Measurements from ENCODE around the gene SINHCAF. TPM values are rescaled to one million over a fixed set of nuclear protein-coding genes. Genes with fewer than 3 reads are reported as not detected.
"Not testable (repeated sequence)": the region's sequence is repeated elsewhere in the genome, so short reads cannot be mapped to it uniquely, and the experiment has no call there.

Gene SINHCAF
- total RNA-seq, 1 donor from 2014 or later: 154 TPM

DNA sequence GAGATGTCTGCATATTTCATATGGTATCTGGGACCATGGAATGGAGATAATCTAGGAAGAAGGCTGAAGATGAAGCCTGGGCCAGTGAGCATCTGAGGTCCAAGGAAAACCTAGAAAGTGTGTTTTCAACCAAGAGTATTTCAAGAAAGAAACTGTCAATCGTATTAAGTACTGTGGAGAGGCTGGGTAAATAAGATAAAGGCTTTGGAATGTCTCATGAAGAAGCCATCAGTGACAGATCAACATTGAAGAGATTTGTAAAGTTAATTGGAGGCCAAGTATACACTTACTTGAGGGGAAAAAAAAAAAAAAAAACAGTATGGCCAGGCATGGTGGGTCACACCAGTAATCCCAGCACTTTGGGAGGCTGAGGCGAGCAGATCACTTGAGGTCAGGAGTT lies 48.9 kb downstream of the SINHCAF start:
- Mint-ChIP-seq H3K36me3 (peaks cover 45% of the 10 kb centered on the region), H3K9me3 (no peaks in the 10 kb centered on the region), H3K27me3 (no peaks in the 10 kb centered on the region), H3K27ac (peak overlapping the region; percentile 37), H3K4me1 (ENCODE audit: unreplicated experiment) (peaks cover 4% of the 10 kb centered on the region), H3K4me3 (no peak overlapping the region)
- TF ChIP-seq, protein P1, sequence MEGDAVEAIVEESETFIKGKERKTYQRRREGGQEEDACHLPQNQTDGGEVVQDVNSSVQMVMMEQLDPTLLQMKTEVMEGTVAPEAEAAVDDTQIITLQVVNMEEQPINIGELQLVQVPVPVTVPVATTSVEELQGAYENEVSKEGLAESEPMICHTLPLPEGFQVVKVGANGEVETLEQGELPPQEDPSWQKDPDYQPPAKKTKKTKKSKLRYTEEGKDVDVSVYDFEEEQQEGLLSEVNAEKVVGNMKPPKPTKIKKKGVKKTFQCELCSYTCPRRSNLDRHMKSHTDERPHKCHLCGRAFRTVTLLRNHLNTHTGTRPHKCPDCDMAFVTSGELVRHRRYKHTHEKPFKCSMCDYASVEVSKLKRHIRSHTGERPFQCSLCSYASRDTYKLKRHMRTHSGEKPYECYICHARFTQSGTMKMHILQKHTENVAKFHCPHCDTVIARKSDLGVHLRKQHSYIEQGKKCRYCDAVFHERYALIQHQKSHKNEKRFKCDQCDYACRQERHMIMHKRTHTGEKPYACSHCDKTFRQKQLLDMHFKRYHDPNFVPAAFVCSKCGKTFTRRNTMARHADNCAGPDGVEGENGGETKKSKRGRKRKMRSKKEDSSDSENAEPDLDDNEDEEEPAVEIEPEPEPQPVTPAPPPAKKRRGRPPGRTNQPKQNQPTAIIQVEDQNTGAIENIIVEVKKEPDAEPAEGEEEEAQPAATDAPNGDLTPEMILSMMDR (conservative IDR thresholded peaks at IDR 0.05): no peak
- DNase-seq (ENCODE audit: extremely low spot score, unreplicated experiment): no peak

GRCh38 chr12:31275491-31275890 lies 50.5 kb downstream of the SINHCAF start:
- TF ChIP-seq, protein P1 (conservative IDR thresholded peaks at IDR 0.05): no peak
- H3K27ac Mint-ChIP-seq: no peak overlapping the region
- no peaks in the 10 kb centered on the region for H3K9me3 Mint-ChIP-seq
- peaks cover 46% of the 10 kb centered on the region for H3K36me3 Mint-ChIP-seq
- no peak overlapping the region for H3K4me3 Mint-ChIP-seq
- H3K27me3 Mint-ChIP-seq: no peaks in the 10 kb centered on the region
- peaks cover 4% of the 10 kb centered on the region for H3K4me1 Mint-ChIP-seq (ENCODE audit: unreplicated experiment)
- DNase-seq (ENCODE audit: extremely low spot score, unreplicated experiment): no peak

- H3K36me3 Mint-ChIP-seq: peaks cover 47% of the 10 kb centered on the region
- TF ChIP-seq, protein P1 (conservative IDR thresholded peaks at IDR 0.05): no peak
These were observed 51.2 kb downstream of the SINHCAF start for GRCh38 chr12:31274520-31275300.

GRCh38 chr12:31273794-31274193 lies 52.2 kb downstream of the SINHCAF start:
- H3K27me3 Mint-ChIP-seq; H3K4me1 Mint-ChIP-seq (ENCODE audit: unreplicated experiment); DNase-seq (ENCODE audit: extremely low spot score, unreplicated experiment); H3K27ac Mint-ChIP-seq; H3K9me3 Mint-ChIP-seq; H3K4me3 Mint-ChIP-seq: not testable (repeated sequence)
- peaks cover 47% of the 10 kb centered on the region for H3K36me3 Mint-ChIP-seq

More at GRCh38 chr12:31274520-31275300, 51.2 kb downstream of the SINHCAF start:
- DNase-seq (ENCODE audit: extremely low spot score, unreplicated experiment): no peak
- Mint-ChIP-seq H3K4me1 (ENCODE audit: unreplicated experiment) (peaks cover 4% of the 10 kb centered on the region), H3K27me3 (no peaks in the 10 kb centered on the region), H3K27ac (no peak overlapping the region), H3K4me3 (no peak overlapping the region), H3K9me3 (no peaks in the 10 kb centered on the region)

GRCh38 chr12:31272607-31273225 lies 53.2 kb downstream of the SINHCAF start:
- Mint-ChIP-seq H3K27me3 (no peaks in the 10 kb centered on the region), H3K36me3 (peaks cover 42% of the 10 kb centered on the region)

More at GRCh38 chr12:31272607-31273225, 53.2 kb downstream of the SINHCAF start:
- H3K9me3 Mint-ChIP-seq: no peaks in the 10 kb centered on the region
- H3K4me3 Mint-ChIP-seq: no peak overlapping the region
- TF ChIP-seq, protein P1 (conservative IDR thresholded peaks at IDR 0.05): no peak
- DNase-seq (ENCODE audit: extremely low spot score, unreplicated experiment): no peak
- peaks cover 4% of the 10 kb centered on the region for H3K4me1 Mint-ChIP-seq (ENCODE audit: unreplicated experiment)
- peak overlapping the region; percentile 35 for H3K27ac Mint-ChIP-seq

Measured in type B pancreatic cell (in vitro differentiated cells).